Measurements from ENCODE around the gene NECTIN2. TPM values are rescaled to one million over a fixed set of nuclear protein-coding genes. Genes with fewer than 3 reads are reported as not detected.
"Not testable (repeated sequence)": the region's sequence is repeated elsewhere in the genome, so short reads cannot be mapped to it uniquely, and the experiment has no call there.

Gene NECTIN2
- total and polyA plus RNA-seq, 2 experiments from 2014 or later, result 193 to 307 TPM

DNA sequence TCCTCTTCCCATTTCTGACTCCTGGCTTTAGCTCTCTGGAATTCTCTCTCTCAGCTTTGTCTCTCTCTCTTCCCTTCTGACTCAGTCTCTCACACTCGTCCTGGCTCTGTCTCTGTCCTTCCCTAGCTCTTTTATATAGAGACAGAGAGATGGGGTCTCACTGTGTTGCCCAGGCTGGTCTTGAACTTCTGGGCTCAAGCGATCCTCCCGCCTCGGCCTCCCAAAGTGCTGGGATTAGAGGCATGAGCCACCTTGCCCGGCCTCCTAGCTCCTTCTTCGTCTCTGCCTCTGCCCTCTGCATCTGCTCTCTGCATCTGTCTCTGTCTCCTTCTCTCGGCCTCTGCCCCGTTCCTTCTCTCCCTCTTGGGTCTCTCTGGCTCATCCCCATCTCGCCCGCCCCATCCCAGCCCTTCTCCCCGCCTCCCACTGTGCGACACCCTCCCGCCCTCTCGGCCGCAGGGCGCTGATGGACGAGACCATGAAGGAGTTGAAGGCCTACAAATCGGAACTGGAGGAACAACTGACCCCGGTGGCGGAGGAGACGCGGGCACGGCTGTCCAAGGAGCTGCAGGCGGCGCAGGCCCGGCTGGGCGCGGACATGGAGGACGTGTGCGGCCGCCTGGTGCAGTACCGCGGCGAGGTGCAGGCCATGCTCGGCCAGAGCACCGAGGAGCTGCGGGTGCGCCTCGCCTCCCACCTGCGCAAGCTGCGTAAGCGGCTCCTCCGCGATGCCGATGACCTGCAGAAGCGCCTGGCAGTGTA lies 62.2 kb downstream of the NECTIN2 start:
- TF ChIP-seq EZH2 (IDR thresholded peaks at IDR 0.05; ENCODE audit: borderline replicate concordance) (no peak), EZH2phosphoT487 (IDR thresholded peaks at IDR 0.05; ENCODE audit: low read depth, severe bottlenecking, unreplicated experiment) (no peak)
- TF ChIP-seq, protein P1, sequence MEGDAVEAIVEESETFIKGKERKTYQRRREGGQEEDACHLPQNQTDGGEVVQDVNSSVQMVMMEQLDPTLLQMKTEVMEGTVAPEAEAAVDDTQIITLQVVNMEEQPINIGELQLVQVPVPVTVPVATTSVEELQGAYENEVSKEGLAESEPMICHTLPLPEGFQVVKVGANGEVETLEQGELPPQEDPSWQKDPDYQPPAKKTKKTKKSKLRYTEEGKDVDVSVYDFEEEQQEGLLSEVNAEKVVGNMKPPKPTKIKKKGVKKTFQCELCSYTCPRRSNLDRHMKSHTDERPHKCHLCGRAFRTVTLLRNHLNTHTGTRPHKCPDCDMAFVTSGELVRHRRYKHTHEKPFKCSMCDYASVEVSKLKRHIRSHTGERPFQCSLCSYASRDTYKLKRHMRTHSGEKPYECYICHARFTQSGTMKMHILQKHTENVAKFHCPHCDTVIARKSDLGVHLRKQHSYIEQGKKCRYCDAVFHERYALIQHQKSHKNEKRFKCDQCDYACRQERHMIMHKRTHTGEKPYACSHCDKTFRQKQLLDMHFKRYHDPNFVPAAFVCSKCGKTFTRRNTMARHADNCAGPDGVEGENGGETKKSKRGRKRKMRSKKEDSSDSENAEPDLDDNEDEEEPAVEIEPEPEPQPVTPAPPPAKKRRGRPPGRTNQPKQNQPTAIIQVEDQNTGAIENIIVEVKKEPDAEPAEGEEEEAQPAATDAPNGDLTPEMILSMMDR (IDR thresholded peaks at IDR 0.05; ENCODE audit: poor library complexity), result no peak
- Histone ChIP-seq H2AFZ (no peak overlapping the region), H3K9me3 (ENCODE audit: low read depth) (no peaks in the 10 kb centered on the region), H3K9me2 (replicated peaks; ENCODE audit: insufficient read depth) (no peaks in the 10 kb centered on the region), H3K27ac (no peak overlapping the region), H3K4me2 (peak overlapping the region; percentile 91), H3K4me1 (ENCODE audit: insufficient read depth) (peaks cover 38% of the 10 kb centered on the region), H3K36me3 (replicated peaks; ENCODE audit: insufficient read depth, low read depth) (no peaks in the 10 kb centered on the region), H3K79me2 (peaks cover 3% of the 10 kb centered on the region), H3K27me3 (no peaks in the 10 kb centered on the region), H4K20me1 (ENCODE audit: insufficient read depth, poor library complexity, severe bottlenecking) (peaks cover 6% of the 10 kb centered on the region), H3K4me3 (no peak overlapping the region)
- no peak for DNase-seq (ENCODE audit: low spot score)
- WGBS (ENCODE audit: low lambda C conversion rate, missing lambda C conversion rate), result 98% methylated on average over 44 of the region's 46 CpGs

DNA sequence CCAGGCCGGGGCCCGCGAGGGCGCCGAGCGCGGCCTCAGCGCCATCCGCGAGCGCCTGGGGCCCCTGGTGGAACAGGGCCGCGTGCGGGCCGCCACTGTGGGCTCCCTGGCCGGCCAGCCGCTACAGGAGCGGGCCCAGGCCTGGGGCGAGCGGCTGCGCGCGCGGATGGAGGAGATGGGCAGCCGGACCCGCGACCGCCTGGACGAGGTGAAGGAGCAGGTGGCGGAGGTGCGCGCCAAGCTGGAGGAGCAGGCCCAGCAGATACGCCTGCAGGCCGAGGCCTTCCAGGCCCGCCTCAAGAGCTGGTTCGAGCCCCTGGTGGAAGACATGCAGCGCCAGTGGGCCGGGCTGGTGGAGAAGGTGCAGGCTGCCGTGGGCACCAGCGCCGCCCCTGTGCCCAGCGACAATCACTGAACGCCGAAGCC lies 62.8 kb downstream of the NECTIN2 start:
- peaks cover 6% of the 10 kb centered on the region for H4K20me1 ChIP-seq (ENCODE audit: insufficient read depth, poor library complexity, severe bottlenecking)
- TF ChIP-seq, protein P1 (IDR thresholded peaks at IDR 0.05; ENCODE audit: poor library complexity), result no peak
- TF ChIP-seq EZH2 (IDR thresholded peaks at IDR 0.05; ENCODE audit: borderline replicate concordance) (no peak), EZH2phosphoT487 (IDR thresholded peaks at IDR 0.05; ENCODE audit: low read depth, severe bottlenecking, unreplicated experiment) (no peak)
- no peaks in the 10 kb centered on the region for H3K9me3 ChIP-seq (ENCODE audit: low read depth)
- no peaks in the 10 kb centered on the region for H3K27me3 ChIP-seq
- H3K9me2 ChIP-seq (replicated peaks; ENCODE audit: insufficient read depth), result no peaks in the 10 kb centered on the region
- H3K36me3 ChIP-seq (replicated peaks; ENCODE audit: insufficient read depth, low read depth), result no peaks in the 10 kb centered on the region
- H3K4me3 ChIP-seq, result no peak overlapping the region
- H2AFZ ChIP-seq, result no peak overlapping the region
- DNase-seq (ENCODE audit: low spot score), result no peak
- no peak overlapping the region for H3K27ac ChIP-seq
- H3K79me2 ChIP-seq, result peaks cover 3% of the 10 kb centered on the region
- peaks cover 36% of the 10 kb centered on the region for H3K4me1 ChIP-seq (ENCODE audit: insufficient read depth)
- no peak overlapping the region for H3K4me2 ChIP-seq
- 97% methylated on average over 40 of the region's 44 CpGs for WGBS (ENCODE audit: low lambda C conversion rate, missing lambda C conversion rate)

DNA sequence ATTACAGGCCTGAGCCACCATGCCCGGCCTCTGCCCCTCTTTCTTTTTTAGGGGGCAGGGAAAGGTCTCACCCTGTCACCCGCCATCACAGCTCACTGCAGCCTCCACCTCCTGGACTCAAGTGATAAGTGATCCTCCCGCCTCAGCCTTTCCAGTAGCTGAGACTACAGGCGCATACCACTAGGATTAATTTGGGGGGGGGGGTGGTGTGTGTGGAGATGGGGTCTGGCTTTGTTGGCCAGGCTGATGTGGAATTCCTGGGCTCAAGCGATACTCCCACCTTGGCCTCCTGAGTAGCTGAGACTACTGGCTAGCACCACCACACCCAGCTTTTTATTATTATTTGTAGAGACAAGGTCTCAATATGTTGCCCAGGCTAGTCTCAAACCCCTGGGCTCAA lies 63.7 kb downstream of the NECTIN2 start:
- WGBS (ENCODE audit: low lambda C conversion rate, missing lambda C conversion rate), result 85% methylated on average over 5 of the region's 5 CpGs
- Histone ChIP-seq H3K36me3 (replicated peaks; ENCODE audit: insufficient read depth, low read depth) (no peaks in the 10 kb centered on the region), H3K9me3 (ENCODE audit: low read depth) (no peaks in the 10 kb centered on the region), H3K9me2 (replicated peaks; ENCODE audit: insufficient read depth) (no peaks in the 10 kb centered on the region), H3K79me2 (peaks cover 3% of the 10 kb centered on the region), H3K27ac (peak overlapping the region; percentile 37), H2AFZ (no peak overlapping the region), H4K20me1 (ENCODE audit: insufficient read depth, poor library complexity, severe bottlenecking) (peaks cover 6% of the 10 kb centered on the region), H3K4me3 (no peak overlapping the region), H3K4me1 (ENCODE audit: insufficient read depth) (peaks cover 35% of the 10 kb centered on the region), H3K27me3 (no peaks in the 10 kb centered on the region), H3K4me2 (no peak overlapping the region)
- no peak for DNase-seq (ENCODE audit: low spot score)
- TF ChIP-seq EZH2phosphoT487 (IDR thresholded peaks at IDR 0.05; ENCODE audit: low read depth, severe bottlenecking, unreplicated experiment), result no peak
- no peak for TF ChIP-seq EZH2 (IDR thresholded peaks at IDR 0.05; ENCODE audit: borderline replicate concordance)
- TF ChIP-seq, protein P1 (IDR thresholded peaks at IDR 0.05; ENCODE audit: poor library complexity), result no peak

DNA sequence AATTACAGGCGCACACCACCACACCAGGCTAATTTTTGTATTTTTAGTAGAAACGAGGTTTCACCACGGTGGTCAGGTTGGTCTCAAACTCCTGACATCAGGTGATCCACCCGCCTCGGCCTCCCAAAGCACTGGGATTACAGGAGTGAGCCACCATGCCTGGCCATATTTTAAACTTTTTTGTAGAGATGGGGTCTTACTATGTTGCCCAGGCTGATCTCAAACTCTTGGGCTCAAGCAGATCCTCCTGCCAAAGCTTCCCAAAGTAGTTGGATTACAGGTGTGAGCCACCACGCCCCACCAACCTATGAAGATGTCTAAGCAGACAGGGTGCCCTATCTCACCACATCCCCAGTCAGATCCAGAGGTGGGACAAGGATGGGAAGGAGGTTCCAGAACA lies 65.8 kb downstream of the NECTIN2 start:
- H3K4me2 ChIP-seq; H3K27me3 ChIP-seq; H3K79me2 ChIP-seq; H3K27ac ChIP-seq; H4K20me1 ChIP-seq (ENCODE audit: insufficient read depth, poor library complexity, severe bottlenecking); H3K36me3 ChIP-seq (replicated peaks; ENCODE audit: insufficient read depth, low read depth); H3K4me3 ChIP-seq; H3K9me2 ChIP-seq (replicated peaks; ENCODE audit: insufficient read depth); H3K9me3 ChIP-seq (ENCODE audit: low read depth); H2AFZ ChIP-seq; DNase-seq (ENCODE audit: low spot score): not testable (repeated sequence)
- H3K4me1 ChIP-seq (ENCODE audit: insufficient read depth), result peaks cover 22% of the 10 kb centered on the region
- WGBS (ENCODE audit: low lambda C conversion rate, missing lambda C conversion rate), result 93% methylated on average over 6 of the region's 6 CpGs

Measured in hepatocyte (in vitro differentiated cells).